GM21723 (cell line): ENCODE data around the gene CDH13.

Experiments
- ATAC-seq: cut with Tn5 transposase; IDR thresholded peaks from one replicate; pipeline ENCODE4 v1.9.1; 2021; ENCODE audit warnings: mild to moderate bottlenecking, moderate library complexity; ENCODE audit not compliant: unreplicated experiment

The CDH13 gene

GRCh38 chr16:82735673-82736091 lies 108.9 kb downstream of the CDH13 start:
- peak; percentile 63 for ATAC-seq

- ATAC-seq: no peak
Observed at GRCh38 chr16:82736224-82736623, 109.5 kb downstream of the CDH13 start.

- no peak for ATAC-seq
Observed at GRCh38 chr16:82738699-82739098, 111.9 kb downstream of the CDH13 start.

- ATAC-seq: no peak
Observed at GRCh38 chr16:82741073-82741615, 114.4 kb downstream of the CDH13 start.

- ATAC-seq: no peak
Observed at GRCh38 chr16:82744958-82745357, 118.2 kb downstream of the CDH13 start.

- no peak for ATAC-seq
Observed at GRCh38 chr16:82748026-82748425, 121.3 kb downstream of the CDH13 start.

GRCh38 chr16:82750068-82750467 lies 123.3 kb downstream of the CDH13 start:
- ATAC-seq: no peak

GRCh38 chr16:82751020-82751419 lies 124.3 kb downstream of the CDH13 start:
- ATAC-seq: no peak

GRCh38 chr16:82752172-82752571 lies 125.4 kb downstream of the CDH13 start:
- no peak for ATAC-seq

- no peak for ATAC-seq
Observed at GRCh38 chr16:82753821-82754220, 127.1 kb downstream of the CDH13 start.

GRCh38 chr16:82754716-82755513 lies 128.1 kb downstream of the CDH13 start:
- ATAC-seq: no peak

- no peak for ATAC-seq
Observed at GRCh38 chr16:82755570-82756282, 129.0 kb downstream of the CDH13 start.

- ATAC-seq: no peak
Observed at GRCh38 chr16:82756283-82756599, 129.5 kb downstream of the CDH13 start.

GRCh38 chr16:82758406-82758805 lies 131.6 kb downstream of the CDH13 start:
- no peak for ATAC-seq

GRCh38 chr16:82758904-82759303 lies 132.1 kb downstream of the CDH13 start:
- ATAC-seq: no peak

GRCh38 chr16:82761236-82761635 lies 134.5 kb downstream of the CDH13 start:
- ATAC-seq: no peak

- ATAC-seq: no peak
Observed at GRCh38 chr16:82761858-82762257, 135.1 kb downstream of the CDH13 start.

- ATAC-seq: no peak
Observed at GRCh38 chr16:82763371-82763770, 136.6 kb downstream of the CDH13 start.

- no peak for ATAC-seq
Observed at GRCh38 chr16:82767198-82767597, 140.4 kb downstream of the CDH13 start.

- ATAC-seq: no peak
Observed at GRCh38 chr16:82767808-82768207, 141.0 kb downstream of the CDH13 start.

GRCh38 chr16:82769845-82770244 lies 143.1 kb downstream of the CDH13 start:
- no peak for ATAC-seq

GRCh38 chr16:82772215-82772614 lies 145.4 kb downstream of the CDH13 start:
- no peak for ATAC-seq
